Midbrain (tissue), 1 donor: ENCODE data around the gene RACK1.

Source experiments
- DNase-seq: peaks from one replicate; lab custom pipeline; 2025; lab: John Stamatoyannopoulos, UW

The RACK1 gene

GRCh38 chr5:181259974-181260719 lies 16.4 kb upstream of the RACK1 start:
- no peak for DNase-seq

- no peak for DNase-seq
Observed at GRCh38 chr5:181259283-181259682, 15.6 kb upstream of the RACK1 start.

- no peak for DNase-seq
Observed at GRCh38 chr5:181258576-181258975, 14.9 kb upstream of the RACK1 start.

DNA sequence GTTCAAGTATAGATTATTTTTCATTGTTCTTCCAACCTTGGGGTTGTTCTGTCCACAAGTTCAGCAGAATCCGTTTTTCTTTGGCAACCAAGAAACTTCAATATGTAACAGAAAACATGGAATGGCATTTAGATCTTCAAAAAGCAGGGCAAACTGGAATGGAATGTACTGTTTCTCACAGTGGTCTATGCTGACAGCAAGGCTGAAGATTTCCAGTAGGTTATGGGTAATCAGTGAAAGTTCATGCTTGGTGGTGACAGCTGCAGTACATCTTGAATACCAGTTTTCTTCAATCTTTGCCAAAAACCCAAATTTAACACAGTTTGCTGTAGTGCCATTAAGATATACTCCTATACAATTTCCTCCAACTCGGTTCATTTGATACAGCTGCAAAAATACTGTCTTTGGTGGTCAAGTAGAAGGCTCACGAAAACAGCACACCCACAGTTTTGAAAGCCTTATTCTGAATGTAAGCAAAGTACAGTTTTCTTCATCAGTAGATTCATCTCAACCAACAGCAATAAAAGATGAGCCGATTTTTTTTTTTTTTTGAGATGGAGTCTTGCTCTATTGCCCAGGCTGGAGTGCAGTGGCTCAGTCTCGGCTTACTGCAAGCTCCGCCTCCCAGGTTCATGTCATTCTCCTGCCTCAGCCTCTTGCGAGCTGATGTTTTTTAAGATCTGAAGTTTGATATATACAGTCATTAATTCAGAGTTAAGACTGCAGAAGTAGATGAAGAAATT lies 12.3 kb upstream of the RACK1 start:
- DNase-seq = no peak

DNA sequence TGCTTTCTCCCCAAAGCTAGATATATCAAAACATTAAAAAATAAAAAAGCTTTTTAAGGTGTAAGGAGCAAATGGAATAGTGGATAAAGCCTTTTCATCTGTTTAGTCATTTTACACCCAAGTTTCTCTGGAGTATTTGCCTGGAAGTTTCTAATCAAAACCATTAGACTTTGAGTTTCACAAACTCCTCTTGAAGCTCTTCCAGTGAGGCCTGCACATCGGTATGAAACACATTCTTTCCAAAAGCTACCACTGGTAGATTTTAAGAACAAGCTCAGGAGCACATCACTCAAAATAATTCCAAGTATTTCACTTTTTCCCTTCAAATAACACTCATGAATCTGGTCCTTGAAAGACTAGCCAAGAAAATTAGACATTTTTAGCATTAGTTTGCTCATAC lies 11.6 kb upstream of the RACK1 start:
- no peak for DNase-seq

DNA sequence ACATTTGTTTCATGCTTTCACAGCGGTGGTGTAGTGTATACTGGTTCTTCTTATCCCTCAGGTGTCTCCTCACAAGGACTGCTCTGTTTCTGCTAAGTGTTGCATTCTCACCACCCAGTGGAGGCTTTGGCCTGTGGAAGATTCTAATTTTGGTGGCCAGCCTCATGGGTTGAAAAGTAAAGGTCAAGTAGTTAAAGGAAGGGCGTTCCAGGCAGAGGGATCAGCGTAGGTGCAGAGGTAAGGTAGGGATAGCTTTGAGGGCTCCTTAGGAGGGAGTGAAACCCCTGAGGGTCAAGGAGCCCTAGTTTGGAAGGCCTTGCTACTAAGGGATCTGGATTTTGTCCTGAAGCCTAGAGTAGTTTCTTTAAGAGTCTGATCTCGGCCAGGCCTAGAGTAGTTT lies 4.6 kb upstream of the RACK1 start:
- DNase-seq = no peak

GRCh38 chr5:181246276-181247049 lies 2.8 kb upstream of the RACK1 start:
- DNase-seq = no peak

GRCh38 chr5:181245427-181246275 lies 1.9 kb upstream of the RACK1 start:
- no peak for DNase-seq

DNA sequence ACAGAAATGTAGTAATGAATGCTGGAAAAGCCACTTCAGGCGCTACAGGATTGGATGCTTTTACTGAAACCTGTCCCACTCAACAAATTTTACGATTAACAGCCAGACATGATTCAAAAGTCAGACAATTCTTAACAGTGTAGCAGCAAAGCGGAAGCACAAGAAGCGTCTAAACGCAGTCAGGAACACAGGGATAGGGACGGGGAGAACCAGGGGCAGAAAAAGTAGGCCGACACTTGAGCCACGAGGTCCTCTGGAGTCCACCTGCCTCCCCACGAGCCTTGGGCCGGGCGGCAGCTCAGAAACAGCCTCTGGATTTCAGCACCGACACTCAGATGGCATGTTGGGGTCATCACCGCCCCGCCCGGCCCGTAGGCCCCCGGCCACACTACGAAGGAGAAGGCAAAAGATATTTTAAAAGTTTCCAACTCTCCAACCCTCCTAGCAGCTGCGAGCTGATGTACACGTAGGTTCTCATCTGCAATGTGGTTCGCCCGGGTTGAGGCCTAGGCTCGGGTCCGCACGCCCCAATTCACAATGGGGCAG lies 615 bp downstream of the RACK1 start:
- DNase-seq = no peak

DNA sequence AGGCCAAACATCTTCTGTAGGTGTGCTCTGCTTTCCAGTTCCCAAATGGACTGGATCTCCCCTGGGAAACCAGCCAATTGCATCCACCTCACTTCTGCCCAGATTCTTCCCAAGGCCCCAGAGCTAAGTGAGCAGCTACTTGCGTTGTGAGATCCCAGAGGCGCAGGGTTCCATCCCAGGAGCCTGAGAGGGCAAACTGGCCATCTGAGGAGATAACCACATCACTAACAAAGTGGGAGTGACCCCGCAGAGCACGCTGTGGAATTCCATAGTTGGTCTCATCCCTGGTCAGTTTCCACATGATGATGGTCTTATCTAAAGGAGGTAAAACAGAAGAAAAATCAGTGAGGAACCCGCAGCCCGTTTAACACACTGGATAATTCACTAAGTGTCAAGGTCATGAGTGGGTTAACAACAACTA lies 1.7 kb downstream of the RACK1 start:
- no peak for DNase-seq

GRCh38 chr5:181241393-181241975 lies 2.2 kb downstream of the RACK1 start:
- DNase-seq = no peak

DNA sequence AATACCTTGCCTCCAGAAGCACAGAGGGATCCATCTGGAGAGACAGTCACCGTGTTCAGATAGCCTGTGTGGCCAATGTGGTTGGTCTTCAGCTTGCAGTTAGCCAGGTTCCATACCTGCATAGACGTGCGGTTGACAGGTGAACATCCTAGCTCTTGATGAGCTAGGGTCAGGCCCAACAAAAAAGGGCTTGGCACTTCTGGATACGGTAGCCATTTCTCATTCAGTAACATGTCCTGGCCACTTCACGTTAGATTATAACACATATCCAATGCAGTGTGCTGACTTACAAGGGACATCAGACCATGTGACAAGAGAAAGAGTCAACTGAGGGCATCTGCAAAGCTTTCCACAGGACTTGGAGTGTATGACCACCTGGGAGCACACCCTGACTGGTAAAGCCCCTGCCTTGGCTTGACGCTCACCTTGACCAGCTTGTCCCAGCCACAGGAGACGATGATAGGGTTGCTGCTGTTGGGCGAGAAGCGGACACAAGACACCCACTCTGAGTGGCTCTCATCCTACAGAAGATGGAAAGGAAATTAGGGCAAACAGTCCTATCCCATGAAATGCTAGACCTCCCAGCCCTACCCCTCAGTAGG lies 4.5 kb downstream of the RACK1 start:
- DNase-seq = no peak

DNA sequence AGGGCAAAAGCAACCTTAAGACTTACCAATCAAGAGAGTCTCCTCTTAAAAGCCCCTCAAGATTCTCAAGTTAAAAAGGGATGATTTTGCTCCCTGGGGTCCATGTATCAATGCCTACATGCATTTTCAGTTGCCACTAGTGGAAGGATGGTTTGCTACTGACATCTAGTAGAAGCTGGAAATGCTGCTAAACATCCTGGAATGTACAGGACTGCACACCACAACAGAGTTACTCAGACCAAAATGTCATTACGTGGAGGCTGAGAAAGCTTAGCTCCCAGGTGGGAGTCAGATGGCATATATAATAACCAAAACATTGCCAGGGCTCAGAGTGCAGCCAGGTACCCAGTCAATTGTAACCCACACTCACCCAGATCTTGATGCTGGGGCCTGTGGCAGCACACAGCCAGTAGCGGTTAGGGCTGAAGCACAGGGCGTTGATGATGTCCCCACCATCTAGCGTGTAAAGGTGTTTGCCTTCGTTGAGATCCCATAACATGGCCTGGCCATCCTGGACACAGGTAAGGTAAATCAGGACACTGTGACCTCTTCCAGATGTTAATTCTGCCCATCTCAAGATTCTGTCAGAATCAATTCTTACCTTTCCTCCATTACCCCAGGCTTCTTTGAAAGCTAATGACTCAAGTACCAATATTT lies 5.8 kb downstream of the RACK1 start:
- DNase-seq = no peak

GRCh38 chr5:181236954-181237641 lies 6.6 kb downstream of the RACK1 start:
- no peak for DNase-seq

DNA sequence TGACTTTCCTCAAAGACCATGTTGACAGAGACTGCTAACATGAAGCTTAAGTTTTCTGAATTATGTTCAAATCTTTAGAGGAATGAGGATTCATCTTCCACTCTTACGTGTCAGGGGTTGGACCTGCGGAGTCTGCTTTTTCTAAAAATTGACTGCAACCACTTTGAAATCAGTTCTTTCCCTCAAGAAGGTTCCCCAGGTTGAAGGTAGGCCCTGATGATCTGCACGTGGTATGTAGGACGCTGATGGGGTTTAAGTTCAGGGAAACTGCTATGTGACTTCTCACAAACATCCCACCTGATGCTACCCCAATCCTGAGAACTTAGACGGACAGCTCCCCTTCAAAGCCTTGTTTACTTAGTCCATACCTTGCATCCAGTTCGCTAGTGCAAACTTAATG lies 7.2 kb downstream of the RACK1 start:
- DNase-seq = no peak

GRCh38 chr5:181235689-181236366 lies 7.9 kb downstream of the RACK1 start:
- DNase-seq = no peak

DNA sequence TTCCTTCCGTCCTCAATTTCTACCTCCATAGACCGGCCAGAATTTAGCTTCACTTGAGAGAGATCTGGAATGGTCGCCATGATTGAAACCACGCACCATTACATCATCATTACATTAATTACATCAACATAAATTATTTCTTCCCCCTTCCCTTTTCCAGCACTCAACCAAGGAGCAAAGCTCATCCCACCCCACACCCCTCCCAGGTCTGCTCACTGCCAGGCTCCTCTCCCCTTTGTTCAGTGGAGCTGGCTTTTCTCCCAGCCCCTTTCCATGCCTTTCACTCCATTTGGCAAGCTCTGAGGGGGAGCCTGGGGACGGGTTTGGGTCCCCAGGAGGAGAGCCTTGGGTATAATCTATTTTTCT lies 8.4 kb downstream of the RACK1 start:
- no peak for DNase-seq

GRCh38 chr5:181234455-181235306 lies 9.0 kb downstream of the RACK1 start:
- no peak for DNase-seq
